ENCODE data around the gene KDM8.

DNA sequence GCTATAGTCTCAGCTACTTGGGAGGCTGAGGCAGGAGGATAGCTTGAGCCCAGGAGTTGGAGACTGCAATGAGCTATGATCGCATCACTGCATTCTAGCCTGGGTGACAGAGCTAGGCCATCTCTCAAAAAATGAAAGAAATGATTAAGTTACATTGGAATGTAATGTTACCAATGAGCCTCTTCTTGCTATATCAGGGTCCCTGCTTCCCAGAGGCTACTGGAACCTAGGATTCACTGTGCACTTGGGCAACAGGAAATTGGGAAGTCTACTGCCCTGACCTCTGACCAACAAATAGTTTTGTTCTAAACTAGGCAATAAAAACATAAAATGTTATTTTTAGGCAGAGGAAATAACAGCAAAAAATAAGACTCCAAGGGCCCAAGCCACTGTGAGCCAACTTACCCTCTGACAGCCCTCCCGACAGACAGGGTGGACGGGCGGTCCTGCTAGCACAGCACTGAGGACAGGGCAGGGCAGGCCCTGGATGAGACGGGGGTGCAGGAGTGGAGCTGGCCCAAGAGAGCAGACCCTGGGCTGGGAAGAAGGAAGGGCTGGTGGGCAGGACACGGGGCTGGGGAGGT is 37.7 kb downstream of the KDM8 start:
- TF ChIP-seq POLR2A (IDR thresholded peaks at IDR 0.05; ENCODE audit: low read depth, low read length): no peak
- no peak for TF ChIP-seq TAF1 (IDR thresholded peaks at IDR 0.05; ENCODE audit: low read depth, low read length)
